DLD1 (cell line): ENCODE results near the gene CHRNB1.

Source experiments
- in situ Hi-C: cut with HindIII; loops from 2 replicates; pipeline ENCODE4 v1.10.0; 2017; ENCODE audit warnings: low sequenced_read_pairs

The CHRNB1 gene

GRCh38 chr17:7415784-7416183, 29.1 kb upstream of the CHRNB1 start:
- in situ Hi-C loops: no loop called here

GRCh38 chr17:7416323-7416722, 28.5 kb upstream of the CHRNB1 start:
- in situ Hi-C loops: no loop called here

- in situ Hi-C loops: no loop called here
Observed at GRCh38 chr17:7417056-7417655, 27.7 kb upstream of the CHRNB1 start.

GRCh38 chr17:7418472-7419152, 26.2 kb upstream of the CHRNB1 start:
- in situ Hi-C loops: no loop called here

GRCh38 chr17:7419819-7420610, 24.8 kb upstream of the CHRNB1 start, which contains the start of gene SPEM1:
Gene SPEM1 (plus strand): TSS chr17:7420324. CDS start chr17:7420385, 61 bp downstream.
- in situ Hi-C loops: no loop called here

- in situ Hi-C loops: no loop called here
Observed at GRCh38 chr17:7421186-7421585, 23.7 kb upstream of the CHRNB1 start.

- in situ Hi-C loops: no loop called here
Observed at GRCh38 chr17:7423679-7424078, 21.2 kb upstream of the CHRNB1 start.

GRCh38 chr17:7425316-7425715, 19.5 kb upstream of the CHRNB1 start, which contains the start of gene SPEM2:
Gene SPEM2 (plus strand): TSS chr17:7425616. CDS start chr17:7425689, 73 bp downstream.
- in situ Hi-C loops: no loop called here

GRCh38 chr17:7425756-7426155, 19.1 kb upstream of the CHRNB1 start:
- in situ Hi-C loops: no loop called here

GRCh38 chr17:7426203-7426863, 18.5 kb upstream of the CHRNB1 start:
- in situ Hi-C loops: no loop called here

GRCh38 chr17:7426896-7427489, 17.9 kb upstream of the CHRNB1 start:
- in situ Hi-C loops: no loop called here

- in situ Hi-C loops: no loop called here
Observed at GRCh38 chr17:7427549-7427948, 17.3 kb upstream of the CHRNB1 start.

- in situ Hi-C loops: no loop called here
Observed at GRCh38 chr17:7428557-7428956, 16.3 kb upstream of the CHRNB1 start, which contains the start of gene SPEM3. Gene SPEM3 (plus strand): TSS chr17:7428857. CDS start chr17:7428903, 46 bp downstream.

GRCh38 chr17:7429722-7430121, 15.1 kb upstream of the CHRNB1 start:
- in situ Hi-C loops: no loop called here

- in situ Hi-C loops: no loop called here
Observed at GRCh38 chr17:7431231-7431630, 13.6 kb upstream of the CHRNB1 start.

GRCh38 chr17:7432296-7432695, 12.6 kb upstream of the CHRNB1 start:
- in situ Hi-C loops: no loop called here

GRCh38 chr17:7435676-7436555, 8.9 kb upstream of the CHRNB1 start:
- in situ Hi-C loops: no loop called here

- in situ Hi-C loops: no loop called here
Observed at GRCh38 chr17:7436556-7437368, 8.1 kb upstream of the CHRNB1 start.

GRCh38 chr17:7437369-7437863, 7.4 kb upstream of the CHRNB1 start:
- in situ Hi-C loops: no loop called here
